ENCODE data around the gene CNN1.

GRCh38 chr19:11495885-11496284 is 42.8 kb upstream of the CNN1 start:
- TF ChIP-seq EZH2 (IDR thresholded peaks at IDR 0.05; ENCODE audit: borderline replicate concordance) (no peak), CTCF (IDR thresholded peaks at IDR 0.05; ENCODE audit: poor library complexity) (no peak)
